ENCODE results near the gene DUSP9.

Gene DUSP9

DNA sequence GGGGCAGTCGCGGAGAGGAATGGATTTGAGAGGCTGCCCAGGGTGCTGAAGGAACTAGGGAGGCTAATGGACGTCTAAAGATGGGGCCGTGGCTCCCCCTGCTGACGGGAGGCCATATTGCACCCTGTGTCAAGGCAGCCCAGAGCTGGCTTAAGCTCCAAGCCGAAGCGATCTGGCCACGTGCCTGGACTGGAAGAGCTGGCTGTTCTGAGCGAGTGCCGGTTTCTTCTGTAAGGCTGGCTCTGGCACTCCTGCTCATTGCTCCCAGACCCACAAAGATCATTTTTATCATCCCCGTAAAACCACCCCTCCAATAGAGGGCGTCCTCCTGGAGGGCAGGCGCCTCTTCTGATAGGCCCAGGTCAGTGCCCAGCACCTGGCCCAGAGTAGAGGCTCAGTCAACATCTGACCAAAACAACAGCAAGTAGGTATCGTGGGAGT, 21.0 kb downstream of the DUSP9 start (continued):
- TF ChIP-seq, protein P1, sequence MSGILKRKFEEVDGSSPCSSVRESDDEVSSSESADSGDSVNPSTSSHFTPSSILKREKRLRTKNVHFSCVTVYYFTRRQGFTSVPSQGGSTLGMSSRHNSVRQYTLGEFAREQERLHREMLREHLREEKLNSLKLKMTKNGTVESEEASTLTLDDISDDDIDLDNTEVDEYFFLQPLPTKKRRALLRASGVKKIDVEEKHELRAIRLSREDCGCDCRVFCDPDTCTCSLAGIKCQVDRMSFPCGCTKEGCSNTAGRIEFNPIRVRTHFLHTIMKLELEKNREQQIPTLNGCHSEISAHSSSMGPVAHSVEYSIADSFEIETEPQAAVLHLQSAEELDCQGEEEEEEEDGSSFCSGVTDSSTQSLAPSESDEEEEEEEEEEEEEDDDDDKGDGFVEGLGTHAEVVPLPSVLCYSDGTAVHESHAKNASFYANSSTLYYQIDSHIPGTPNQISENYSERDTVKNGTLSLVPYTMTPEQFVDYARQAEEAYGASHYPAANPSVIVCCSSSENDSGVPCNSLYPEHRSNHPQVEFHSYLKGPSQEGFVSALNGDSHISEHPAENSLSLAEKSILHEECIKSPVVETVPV (CRISPR knock-in tag; IDR thresholded peaks at IDR 0.05): no peak

DNA sequence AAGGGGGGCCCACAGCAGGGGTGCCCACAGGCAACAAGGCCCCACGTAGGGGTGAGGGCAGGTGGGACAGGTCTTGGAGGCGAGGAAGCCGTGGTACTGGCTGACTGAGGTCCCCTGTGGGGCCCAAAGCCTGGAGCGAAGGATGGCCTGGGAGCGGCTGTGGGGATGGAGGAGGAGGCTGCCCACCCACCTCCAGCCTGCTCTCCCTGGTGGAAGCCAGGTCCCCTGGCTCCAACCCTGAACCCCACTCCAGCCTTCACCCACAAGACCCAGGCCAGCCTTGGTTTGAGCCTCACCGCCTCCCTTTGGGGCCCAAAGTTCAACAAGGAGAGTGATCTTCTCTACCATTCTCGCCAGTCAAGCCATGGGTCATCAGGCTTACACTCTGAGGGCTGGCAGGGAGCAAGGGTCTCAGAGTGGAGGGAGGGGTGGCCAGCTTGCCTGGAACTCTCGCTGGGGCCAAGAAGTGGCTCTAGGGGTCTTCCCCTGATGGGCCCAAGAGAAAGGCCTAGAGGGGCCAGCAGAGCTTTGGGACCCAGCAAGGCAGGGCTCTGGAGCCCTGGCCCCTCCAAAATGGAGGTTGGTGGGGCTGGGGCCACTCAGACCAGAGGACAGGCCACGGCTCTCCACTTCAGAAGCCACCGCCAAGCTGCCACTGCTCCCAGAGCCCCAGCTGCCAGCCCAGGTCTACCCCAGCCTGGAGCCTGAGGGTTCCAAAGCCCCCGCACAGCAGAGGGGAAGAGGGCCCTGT, 21.6 kb downstream of the DUSP9 start:
- no peak for TF ChIP-seq ESRRG (CRISPR knock-in tag; IDR thresholded peaks at IDR 0.05)
- TF ChIP-seq, protein P2, sequence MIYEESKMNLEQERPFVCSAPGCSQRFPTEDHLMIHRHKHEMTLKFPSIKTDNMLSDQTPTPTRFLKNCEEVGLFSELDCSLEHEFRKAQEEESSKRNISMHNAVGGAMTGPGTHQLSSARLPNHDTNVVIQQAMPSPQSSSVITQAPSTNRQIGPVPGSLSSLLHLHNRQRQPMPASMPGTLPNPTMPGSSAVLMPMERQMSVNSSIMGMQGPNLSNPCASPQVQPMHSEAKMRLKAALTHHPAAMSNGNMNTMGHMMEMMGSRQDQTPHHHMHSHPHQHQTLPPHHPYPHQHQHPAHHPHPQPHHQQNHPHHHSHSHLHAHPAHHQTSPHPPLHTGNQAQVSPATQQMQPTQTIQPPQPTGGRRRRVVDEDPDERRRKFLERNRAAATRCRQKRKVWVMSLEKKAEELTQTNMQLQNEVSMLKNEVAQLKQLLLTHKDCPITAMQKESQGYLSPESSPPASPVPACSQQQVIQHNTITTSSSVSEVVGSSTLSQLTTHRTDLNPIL (CRISPR knock-in tag; IDR thresholded peaks at IDR 0.05; ENCODE audit: low read depth): no peak
- TF ChIP-seq, protein P1 (CRISPR knock-in tag; IDR thresholded peaks at IDR 0.05): no peak
- no peak for TF ChIP-seq TOX (CRISPR knock-in tag; IDR thresholded peaks at IDR 0.05; ENCODE audit: borderline replicate concordance)
- TF ChIP-seq, protein P3, sequence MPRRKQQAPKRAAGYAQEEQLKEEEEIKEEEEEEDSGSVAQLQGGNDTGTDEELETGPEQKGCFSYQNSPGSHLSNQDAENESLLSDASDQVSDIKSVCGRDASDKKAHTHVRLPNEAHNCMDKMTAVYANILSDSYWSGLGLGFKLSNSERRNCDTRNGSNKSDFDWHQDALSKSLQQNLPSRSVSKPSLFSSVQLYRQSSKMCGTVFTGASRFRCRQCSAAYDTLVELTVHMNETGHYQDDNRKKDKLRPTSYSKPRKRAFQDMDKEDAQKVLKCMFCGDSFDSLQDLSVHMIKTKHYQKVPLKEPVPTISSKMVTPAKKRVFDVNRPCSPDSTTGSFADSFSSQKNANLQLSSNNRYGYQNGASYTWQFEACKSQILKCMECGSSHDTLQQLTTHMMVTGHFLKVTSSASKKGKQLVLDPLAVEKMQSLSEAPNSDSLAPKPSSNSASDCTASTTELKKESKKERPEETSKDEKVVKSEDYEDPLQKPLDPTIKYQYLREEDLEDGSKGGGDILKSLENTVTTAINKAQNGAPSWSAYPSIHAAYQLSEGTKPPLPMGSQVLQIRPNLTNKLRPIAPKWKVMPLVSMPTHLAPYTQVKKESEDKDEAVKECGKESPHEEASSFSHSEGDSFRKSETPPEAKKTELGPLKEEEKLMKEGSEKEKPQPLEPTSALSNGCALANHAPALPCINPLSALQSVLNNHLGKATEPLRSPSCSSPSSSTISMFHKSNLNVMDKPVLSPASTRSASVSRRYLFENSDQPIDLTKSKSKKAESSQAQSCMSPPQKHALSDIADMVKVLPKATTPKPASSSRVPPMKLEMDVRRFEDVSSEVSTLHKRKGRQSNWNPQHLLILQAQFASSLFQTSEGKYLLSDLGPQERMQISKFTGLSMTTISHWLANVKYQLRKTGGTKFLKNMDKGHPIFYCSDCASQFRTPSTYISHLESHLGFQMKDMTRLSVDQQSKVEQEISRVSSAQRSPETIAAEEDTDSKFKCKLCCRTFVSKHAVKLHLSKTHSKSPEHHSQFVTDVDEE (CRISPR knock-in tag; IDR thresholded peaks at IDR 0.05): no peak
- no peak for TF ChIP-seq RARB (CRISPR knock-in tag; IDR thresholded peaks at IDR 0.05)
- TF ChIP-seq GLIS3 (CRISPR knock-in tag; IDR thresholded peaks at IDR 0.05): no peak
- no peak for TF ChIP-seq ZC3H10 (CRISPR knock-in tag; IDR thresholded peaks at IDR 0.05)
- no peak for TF ChIP-seq PPARA (CRISPR knock-in tag; IDR thresholded peaks at IDR 0.05; ENCODE audit: borderline replicate concordance)
- TF ChIP-seq, protein P4, sequence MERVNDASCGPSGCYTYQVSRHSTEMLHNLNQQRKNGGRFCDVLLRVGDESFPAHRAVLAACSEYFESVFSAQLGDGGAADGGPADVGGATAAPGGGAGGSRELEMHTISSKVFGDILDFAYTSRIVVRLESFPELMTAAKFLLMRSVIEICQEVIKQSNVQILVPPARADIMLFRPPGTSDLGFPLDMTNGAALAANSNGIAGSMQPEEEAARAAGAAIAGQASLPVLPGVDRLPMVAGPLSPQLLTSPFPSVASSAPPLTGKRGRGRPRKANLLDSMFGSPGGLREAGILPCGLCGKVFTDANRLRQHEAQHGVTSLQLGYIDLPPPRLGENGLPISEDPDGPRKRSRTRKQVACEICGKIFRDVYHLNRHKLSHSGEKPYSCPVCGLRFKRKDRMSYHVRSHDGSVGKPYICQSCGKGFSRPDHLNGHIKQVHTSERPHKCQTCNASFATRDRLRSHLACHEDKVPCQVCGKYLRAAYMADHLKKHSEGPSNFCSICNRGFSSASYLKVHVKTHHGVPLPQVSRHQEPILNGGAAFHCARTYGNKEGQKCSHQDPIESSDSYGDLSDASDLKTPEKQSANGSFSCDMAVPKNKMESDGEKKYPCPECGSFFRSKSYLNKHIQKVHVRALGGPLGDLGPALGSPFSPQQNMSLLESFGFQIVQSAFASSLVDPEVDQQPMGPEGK (CRISPR knock-in tag; IDR thresholded peaks at IDR 0.05; ENCODE audit: borderline replicate concordance): no peak
- no peak for TF ChIP-seq OSR1 (CRISPR knock-in tag; IDR thresholded peaks at IDR 0.05)
- TF ChIP-seq ZNF70 (CRISPR knock-in tag; IDR thresholded peaks at IDR 0.05): no peak
- TF ChIP-seq ZNF565 (CRISPR knock-in tag; conservative IDR thresholded peaks at IDR 0.05; ENCODE audit: low read depth): no peak
- TF ChIP-seq ZFP3 (CRISPR knock-in tag; IDR thresholded peaks at IDR 0.05): no peak
- no peak for TF ChIP-seq ARNTL (CRISPR knock-in tag; IDR thresholded peaks at IDR 0.05; ENCODE audit: borderline replicate concordance, low read depth)
- TF ChIP-seq BACH2 (CRISPR knock-in tag; IDR thresholded peaks at IDR 0.05; ENCODE audit: borderline replicate concordance): no peak
- no peak for ATAC-seq

DNA sequence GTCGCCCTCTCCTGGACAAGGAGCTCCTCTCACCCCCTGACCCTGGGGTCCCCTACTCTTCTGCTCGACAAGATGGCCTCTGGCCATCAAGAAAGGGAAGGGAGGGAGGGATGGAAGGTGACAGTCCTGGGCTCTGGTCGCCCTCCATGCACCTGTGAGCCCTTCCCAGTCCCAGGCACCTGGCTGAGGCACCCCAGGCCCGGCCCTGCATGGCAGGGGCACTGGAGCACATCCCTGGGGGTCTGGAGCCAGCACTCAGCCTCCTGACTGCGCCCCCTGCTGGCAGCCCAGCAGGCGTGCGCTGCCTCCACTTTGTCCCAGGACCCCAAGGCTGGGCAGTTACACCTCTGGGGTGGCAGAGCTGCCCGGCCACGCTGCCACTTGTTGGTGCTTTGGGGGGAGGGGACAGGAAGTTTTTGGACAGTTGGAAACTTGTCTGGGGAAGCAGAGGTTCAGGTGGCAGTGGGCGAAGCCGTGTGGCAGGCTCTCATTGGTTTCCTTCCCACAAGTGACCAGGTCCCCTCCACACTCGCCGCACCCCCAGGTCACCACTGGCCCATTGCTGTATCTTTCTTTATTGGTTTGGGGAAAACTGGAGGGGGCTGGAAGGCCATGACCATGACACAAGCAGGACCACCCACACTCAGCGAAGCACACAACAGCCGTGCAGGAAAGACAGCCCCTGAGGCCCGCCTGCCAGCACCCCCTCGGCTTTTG, 22.3 kb downstream of the DUSP9 start:
- ATAC-seq: peak; percentile 64

More for the DNA sequence above, 22.3 kb downstream of the DUSP9 start:
- TF ChIP-seq ZNF70 (CRISPR knock-in tag; IDR thresholded peaks at IDR 0.05) (no peak), PPARA (CRISPR knock-in tag; IDR thresholded peaks at IDR 0.05; ENCODE audit: borderline replicate concordance) (no peak), RARB (CRISPR knock-in tag; IDR thresholded peaks at IDR 0.05) (no peak), TOX (CRISPR knock-in tag; IDR thresholded peaks at IDR 0.05; ENCODE audit: borderline replicate concordance) (no peak), ZNF8 (CRISPR knock-in tag; IDR thresholded peaks at IDR 0.05) (no peak), ZC3H10 (CRISPR knock-in tag; IDR thresholded peaks at IDR 0.05) (no peak)
- TF ChIP-seq, protein P4 (CRISPR knock-in tag; IDR thresholded peaks at IDR 0.05; ENCODE audit: borderline replicate concordance): no peak

Measured in SK-N-SH treated with all-trans-retinoic acid at 6 μM for 48 hours (cell line).